GM19238 (cell line): ENCODE data around the gene MT1A.

ENCODE experiments used
- DNase-seq: peaks from one replicate; pipeline ENCODE4 v3.0.0; 2011; ENCODE audit warnings: low spot score; ENCODE audit not compliant: insufficient read length

Gene MT1A

GRCh38 chr16:56637814-56638750 lies at the start of gene MT1A:
Gene MT1A, plus strand, starts transcription at chr16:56638666. Its CDS starts 73 bp downstream, at chr16:56638739.
- DNase-seq: no peak

DNA sequence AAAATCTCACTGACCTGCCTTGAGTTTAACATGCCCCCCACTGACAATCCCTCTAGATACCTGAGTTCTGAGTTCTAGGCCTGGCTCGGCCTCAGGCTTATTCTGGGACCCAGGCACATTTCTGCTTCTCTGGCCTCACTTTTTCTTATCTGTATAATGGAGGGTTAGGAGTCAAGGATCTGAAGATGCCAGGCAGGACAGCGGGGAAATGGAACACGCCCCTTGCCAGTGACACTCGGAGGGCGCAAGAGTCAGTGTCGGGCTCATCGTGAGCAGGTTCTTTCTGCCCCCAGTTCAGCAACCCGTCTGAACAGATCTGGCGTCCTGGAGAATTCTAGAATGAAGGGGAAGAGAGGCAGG lies 49.7 kb upstream of the MT1A start:
- DNase-seq: no peak

DNA sequence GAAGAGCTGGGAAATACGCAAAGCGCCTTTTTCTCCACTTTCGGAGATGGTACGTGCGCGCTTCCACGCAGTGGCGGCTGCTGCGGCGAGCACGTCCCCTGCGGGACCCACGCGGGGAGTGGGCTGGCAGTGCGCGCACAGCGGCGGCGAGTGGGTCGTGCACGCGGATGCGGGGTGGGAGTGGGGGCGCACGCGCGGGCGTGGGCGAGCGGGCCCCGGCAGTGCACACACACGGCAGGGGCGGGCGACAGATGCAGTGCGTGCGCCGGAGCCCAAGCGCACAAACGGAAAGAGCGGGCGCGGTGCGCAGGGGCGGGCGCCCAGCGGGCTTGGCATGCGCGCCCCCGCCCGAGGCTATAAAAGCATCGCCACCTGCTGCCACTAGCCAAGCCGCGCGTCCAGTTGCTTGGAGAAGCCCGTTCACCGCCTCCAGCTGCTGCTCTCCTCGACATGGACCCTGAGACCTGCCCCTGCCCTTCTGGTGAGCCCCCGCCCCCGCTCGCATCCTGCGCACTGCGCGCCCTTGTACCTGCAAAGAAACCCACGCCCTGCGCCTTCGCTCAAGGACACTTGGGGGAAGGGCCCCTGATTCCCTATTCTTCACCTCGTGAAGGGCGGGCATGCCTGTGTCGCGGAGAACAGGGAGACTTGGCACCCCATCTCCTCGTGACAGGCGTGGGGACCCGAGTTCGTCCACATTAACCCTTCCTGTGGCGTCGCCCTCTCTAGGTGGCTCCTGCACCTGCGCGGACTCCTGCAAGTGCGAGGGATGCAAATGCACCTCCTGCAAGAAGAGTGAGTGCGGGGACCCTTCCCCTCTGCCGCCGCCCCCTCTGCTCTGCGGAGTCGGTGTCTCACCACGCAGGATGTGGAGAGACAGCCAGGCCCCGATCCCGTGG lies 49.1 kb upstream of the MT1A start, which contains the start of gene MT3:
MT3 (plus strand) TSS at position 388 of the 899 bp plus-strand sequence; CDS start at position 451, 63 bp downstream.
- no peak for DNase-seq

- DNase-seq: no peak
Observed at GRCh38 chr16:56591377-56592060, 46.9 kb upstream of the MT1A start.

GRCh38 chr16:56593573-56594291 lies 44.7 kb upstream of the MT1A start:
- no peak for DNase-seq

DNA sequence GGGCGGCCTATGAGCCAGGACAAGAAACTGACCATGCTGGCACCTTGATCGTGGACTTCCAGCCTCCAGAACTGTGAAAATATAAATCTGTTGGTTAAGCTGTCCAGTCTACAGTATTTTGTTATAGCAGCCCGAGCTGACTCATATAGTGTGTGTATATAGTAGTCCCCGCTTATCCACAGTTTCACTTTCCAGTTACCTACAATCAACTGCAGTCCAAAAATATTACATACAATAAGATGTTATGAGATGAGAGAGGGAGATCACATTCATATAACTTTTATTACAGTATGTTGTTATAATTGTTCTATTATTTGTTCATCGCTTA lies 44.2 kb upstream of the MT1A start:
- DNase-seq: no peak

GRCh38 chr16:56600398-56600999 lies 38.0 kb upstream of the MT1A start:
- DNase-seq: no peak

DNA sequence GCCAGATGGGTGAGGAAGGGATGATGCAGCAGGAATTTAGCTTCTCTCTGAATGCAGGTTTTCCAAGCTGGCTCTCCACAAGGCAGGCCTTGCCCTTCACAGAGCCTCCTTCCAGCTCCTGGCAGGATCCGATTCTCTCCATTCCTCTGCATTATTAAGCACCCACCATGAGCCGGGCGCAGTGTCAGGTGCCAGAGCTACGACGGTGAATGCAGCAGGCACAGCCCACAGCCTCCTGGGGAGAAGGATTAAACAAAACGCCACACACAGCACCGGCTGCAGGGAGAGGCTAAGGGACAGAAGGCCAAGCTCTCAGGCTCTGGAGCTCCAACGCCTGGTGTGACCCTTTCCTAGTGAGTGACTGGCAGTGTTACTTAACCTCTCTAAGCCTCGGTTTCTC lies 37.1 kb upstream of the MT1A start:
- no peak for DNase-seq

DNA sequence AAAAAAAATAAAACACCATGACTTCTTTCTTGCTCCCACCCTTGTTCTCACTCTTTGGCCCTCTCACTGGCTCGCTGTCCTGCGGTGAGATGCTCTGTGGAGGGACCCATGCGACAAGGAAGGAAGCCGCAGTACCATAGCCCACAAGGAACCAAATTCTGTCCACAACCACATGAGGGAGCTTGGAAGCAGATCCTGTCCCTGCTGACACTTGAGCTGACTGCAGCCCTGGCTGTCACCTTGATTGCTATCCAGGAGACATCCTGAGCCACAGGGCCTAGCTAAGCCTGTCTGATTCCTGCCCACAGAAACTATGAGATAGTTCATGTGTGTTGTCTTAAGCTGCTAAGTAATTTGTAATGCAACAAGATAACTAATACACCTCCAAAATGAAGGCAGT lies 34.9 kb upstream of the MT1A start:
- DNase-seq: no peak

GRCh38 chr16:56604966-56605365 lies 33.5 kb upstream of the MT1A start:
- DNase-seq: no peak

DNA sequence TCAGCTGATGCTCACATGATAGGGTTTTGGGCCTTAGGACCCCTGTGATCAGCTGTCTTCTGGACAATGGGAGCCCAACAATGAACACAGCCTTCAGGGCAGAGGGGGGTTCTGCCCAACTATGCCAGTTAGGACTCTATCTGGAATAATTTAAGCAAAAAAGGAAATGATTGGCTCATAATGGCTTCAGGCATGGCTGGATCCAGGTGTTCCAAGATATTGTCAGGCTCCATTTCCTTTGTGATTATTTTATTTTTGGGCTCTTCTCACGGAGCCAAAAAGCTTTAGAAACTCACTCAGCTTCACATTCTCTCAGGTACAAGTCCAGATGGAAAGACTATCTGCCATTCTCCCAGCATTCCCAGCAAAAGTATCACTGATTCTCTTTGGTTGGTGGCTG lies 33.0 kb upstream of the MT1A start:
- no peak for DNase-seq

GRCh38 chr16:56606071-56606475 lies 32.4 kb upstream of the MT1A start:
- DNase-seq: no peak

- DNase-seq: no peak
Observed at GRCh38 chr16:56606476-56607108, 31.9 kb upstream of the MT1A start.

DNA sequence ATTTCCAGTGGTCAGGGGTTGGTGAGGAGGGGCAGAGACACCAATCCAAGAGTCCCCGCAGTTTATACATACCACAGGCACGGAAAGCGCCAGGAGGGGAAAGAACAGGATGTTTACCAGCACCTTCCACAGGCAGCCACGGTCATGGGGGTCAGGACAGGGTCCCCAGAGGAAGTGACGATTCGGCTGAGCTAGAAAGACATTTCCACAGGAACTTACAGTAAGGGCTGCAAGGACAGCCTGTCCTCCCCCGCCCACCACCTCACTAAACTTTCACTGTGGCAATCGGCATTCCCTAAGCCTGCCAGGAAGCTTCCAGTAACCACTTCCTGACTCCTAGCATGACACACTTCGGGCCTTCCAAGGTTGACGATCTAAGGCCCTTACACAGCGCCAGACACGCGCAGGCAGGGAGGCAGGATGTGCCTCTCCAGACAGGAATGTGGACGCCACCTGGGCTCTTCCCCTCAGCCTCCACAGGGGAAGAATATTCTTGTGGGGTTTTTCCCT lies 31.3 kb upstream of the MT1A start:
- DNase-seq: no peak

- no peak for DNase-seq
Observed at GRCh38 chr16:56607675-56608042, 30.8 kb upstream of the MT1A start.

- DNase-seq: peak; percentile 92
Observed at GRCh38 chr16:56608043-56608875, 30.2 kb upstream of the MT1A start, which contains the start of gene MT2A. Gene MT2A, plus strand, starts transcription at chr16:56608584. Its CDS starts 72 bp downstream, at chr16:56608656.

DNA sequence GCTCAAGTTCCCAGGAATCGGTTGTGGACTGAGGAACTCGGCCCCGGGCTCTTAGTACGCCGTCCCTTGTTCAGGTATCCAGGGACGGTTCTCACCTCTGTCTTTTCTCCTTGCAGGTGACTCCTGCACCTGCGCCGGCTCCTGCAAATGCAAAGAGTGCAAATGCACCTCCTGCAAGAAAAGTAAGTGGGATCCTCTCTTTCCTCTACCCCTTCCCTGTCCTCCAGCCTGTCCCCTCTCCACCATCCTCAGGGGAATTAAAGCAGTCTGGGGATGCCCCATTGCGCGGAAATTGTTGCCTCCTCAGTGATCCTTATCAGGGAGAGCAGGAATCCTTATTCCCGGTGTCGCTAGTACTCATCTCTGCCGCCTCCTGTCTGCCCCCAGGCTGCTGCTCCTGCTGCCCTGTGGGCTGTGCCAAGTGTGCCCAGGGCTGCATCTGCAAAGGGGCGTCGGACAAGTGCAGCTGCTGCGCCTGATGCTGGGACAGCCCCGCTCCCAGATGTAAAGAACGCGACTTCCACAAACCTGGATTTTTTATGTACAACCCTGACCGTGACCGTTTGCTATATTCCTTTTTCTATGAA lies 29.5 kb upstream of the MT1A start:
- no peak for DNase-seq

DNA sequence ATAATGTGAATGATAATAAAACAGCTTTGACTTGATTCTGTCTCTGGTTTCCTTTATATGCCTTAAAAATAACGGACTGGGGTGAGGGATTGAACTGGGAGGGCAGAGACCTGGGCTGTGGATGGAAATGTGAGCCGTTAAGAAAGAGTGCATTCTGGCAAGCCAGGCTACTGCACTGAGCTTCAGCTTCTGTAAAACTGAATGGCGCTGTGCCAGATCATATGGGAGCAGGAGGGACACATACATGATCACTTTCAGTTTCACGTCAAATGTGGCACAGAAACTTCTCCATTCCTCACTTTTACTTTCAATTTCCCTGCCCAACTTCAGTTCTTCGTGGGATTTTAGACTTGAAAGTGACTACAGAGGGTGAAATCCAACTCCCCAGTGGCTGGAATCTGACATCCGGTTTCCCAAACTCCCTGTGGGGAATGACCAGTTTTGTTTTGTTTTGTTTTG lies 29.0 kb upstream of the MT1A start:
- DNase-seq: peak; percentile 73
